ENCODE measurements around the gene OGFRL1.

GRCh38 chr6:71239694-71240093 is 48.9 kb upstream of the OGFRL1 start:
- TF ChIP-seq, protein P1, sequence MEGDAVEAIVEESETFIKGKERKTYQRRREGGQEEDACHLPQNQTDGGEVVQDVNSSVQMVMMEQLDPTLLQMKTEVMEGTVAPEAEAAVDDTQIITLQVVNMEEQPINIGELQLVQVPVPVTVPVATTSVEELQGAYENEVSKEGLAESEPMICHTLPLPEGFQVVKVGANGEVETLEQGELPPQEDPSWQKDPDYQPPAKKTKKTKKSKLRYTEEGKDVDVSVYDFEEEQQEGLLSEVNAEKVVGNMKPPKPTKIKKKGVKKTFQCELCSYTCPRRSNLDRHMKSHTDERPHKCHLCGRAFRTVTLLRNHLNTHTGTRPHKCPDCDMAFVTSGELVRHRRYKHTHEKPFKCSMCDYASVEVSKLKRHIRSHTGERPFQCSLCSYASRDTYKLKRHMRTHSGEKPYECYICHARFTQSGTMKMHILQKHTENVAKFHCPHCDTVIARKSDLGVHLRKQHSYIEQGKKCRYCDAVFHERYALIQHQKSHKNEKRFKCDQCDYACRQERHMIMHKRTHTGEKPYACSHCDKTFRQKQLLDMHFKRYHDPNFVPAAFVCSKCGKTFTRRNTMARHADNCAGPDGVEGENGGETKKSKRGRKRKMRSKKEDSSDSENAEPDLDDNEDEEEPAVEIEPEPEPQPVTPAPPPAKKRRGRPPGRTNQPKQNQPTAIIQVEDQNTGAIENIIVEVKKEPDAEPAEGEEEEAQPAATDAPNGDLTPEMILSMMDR (IDR thresholded peaks at IDR 0.05) = no peak
- no peak for TF ChIP-seq ZFX (IDR thresholded peaks at IDR 0.05; ENCODE audit: borderline replicate concordance)

Measured in 22Rv1 (cell line).